Mononuclear cell (primary cell): ENCODE data around the gene NHERF2. TPM values are rescaled to one million over a fixed set of nuclear protein-coding genes. Genes with fewer than 3 reads are reported as not detected.

Experiments
- H3K27me3 ChIP-seq: 2 replicates; pipeline ENCODE4 v1.6.0; 2011; ENCODE audit warnings: low read length, control low read depth; ENCODE audit not compliant: insufficient read depth
- H3K4me1 ChIP-seq: 2 replicates; pipeline ENCODE4 v1.5.1; 2011; ENCODE audit warnings: mild to moderate bottlenecking, low read length, control low read depth; ENCODE audit not compliant: insufficient read depth
- H3K4me3 ChIP-seq: 2 replicates; pipeline ENCODE4 v1.5.1; 2011; ENCODE audit warnings: mild to moderate bottlenecking, low read length, moderate library complexity
- H3K9me3 ChIP-seq: 2 replicates; pipeline ENCODE4 v1.5.1; 2011; ENCODE audit warnings: low read depth, mild to moderate bottlenecking, control low read depth, low read length
- total RNA-seq: library from RNA; depleted of rRNA; stranded (reverse); fragments of >200 nt; gene quantifications from one replicate; pipeline ENCODE4 v1.2.3, GENCODE V29; 2012

The NHERF2 gene
- total RNA-seq, 1 donor: 0.84 TPM

DNA sequence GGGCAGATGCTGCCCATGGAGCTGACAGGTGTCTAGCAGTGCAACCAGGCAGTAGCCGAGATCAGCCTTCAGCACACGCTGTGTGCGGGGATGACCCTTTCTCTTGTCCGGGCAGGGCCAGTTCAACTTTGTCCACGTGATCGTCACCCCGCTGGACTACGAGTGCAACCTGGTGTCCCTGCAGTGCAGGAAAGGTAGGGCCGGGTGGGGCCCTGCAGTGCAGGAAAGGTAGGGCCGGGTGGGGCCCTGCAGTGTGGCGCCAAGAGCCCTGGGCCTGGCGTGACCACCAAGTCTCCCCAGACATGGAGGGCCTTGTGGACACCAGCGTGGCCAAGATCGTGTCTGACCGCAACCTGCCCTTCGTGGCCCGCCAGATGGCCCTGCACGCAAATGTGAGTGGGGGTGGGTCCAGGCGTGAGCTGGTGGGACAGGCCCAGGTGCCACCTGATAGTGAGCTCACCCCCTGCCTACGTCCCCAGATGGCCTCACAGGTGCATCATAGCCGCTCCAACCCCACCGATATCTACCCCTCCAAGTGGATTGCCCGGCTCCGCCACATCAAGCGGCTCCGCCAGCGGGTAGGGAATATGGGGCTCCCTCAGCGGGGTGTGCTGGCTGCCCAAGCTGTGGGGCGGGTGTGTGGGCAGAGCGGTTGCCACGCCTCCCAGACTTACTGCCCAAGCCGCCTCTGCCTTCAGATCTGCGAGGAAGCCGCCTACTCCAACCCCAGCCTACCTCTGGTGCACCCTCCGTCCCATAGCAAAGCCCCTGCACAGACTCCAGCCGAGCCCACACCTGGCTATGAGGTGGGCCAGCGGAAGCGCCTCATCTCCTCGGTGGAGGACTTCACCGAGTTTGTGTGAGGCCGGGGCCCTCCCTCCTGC lies 61.3 kb downstream of the NHERF2 start:
- no peaks in the 10 kb centered on the region for H3K27me3 ChIP-seq
- H3K4me1 ChIP-seq: no peaks in the 10 kb centered on the region
- H3K4me3 ChIP-seq: no peak overlapping the region
- no peaks in the 10 kb centered on the region for H3K9me3 ChIP-seq

Other genes starting within 250 kb of the NHERF2 start
- 40.0 TPM for gene SPSB3, start 244.3 kb upstream of the NHERF2 start, total RNA-seq
- gene NUBP2, start 243.9 kb upstream of the NHERF2 start, total RNA-seq: 26.2 TPM
- 0.63 TPM for gene IGFALS, start 233.2 kb upstream of the NHERF2 start, total RNA-seq
- gene HAGH, start 200.1 kb upstream of the NHERF2 start, total RNA-seq: 14.3 TPM
- 7.0 TPM for gene FAHD1, start 199.7 kb upstream of the NHERF2 start, total RNA-seq
- gene MEIOB, start 154.7 kb upstream of the NHERF2 start, total RNA-seq: not detected
- not detected for gene HS3ST6, start 108.5 kb upstream of the NHERF2 start, total RNA-seq
- gene MSRB1, start 83.7 kb upstream of the NHERF2 start, total RNA-seq: 5.8 TPM
- not detected for gene RPL3L, start 72.2 kb upstream of the NHERF2 start, total RNA-seq
- gene NDUFB10, start 67.4 kb upstream of the NHERF2 start, total RNA-seq: 57.1 TPM
- 2,256 TPM for gene RPS2, start 62.1 kb upstream of the NHERF2 start, total RNA-seq
- not detected for gene RNF151, start 60.0 kb upstream of the NHERF2 start, total RNA-seq
- 6.4 TPM for gene TBL3, start 54.8 kb upstream of the NHERF2 start, total RNA-seq
- gene NOXO1, start 45.4 kb upstream of the NHERF2 start, total RNA-seq: not detected
- 9.0 TPM for gene GFER, start 42.7 kb upstream of the NHERF2 start, total RNA-seq
- 2.9 TPM for gene SYNGR3, start 36.9 kb upstream of the NHERF2 start, total RNA-seq
- gene ZNF598, start 17.1 kb upstream of the NHERF2 start, total RNA-seq: 18.6 TPM
- not detected for gene NPW, start 7.1 kb upstream of the NHERF2 start, total RNA-seq
- gene NTHL1, start 20.9 kb downstream of the NHERF2 start, total RNA-seq: 3.1 TPM
- gene TSC2, start 21.1 kb downstream of the NHERF2 start, total RNA-seq: 28.3 TPM
- 49.6 TPM for gene PKD1, start 109.0 kb downstream of the NHERF2 start, total RNA-seq
- gene RAB26, start 121.7 kb downstream of the NHERF2 start, total RNA-seq: not detected
- 17.9 TPM for gene TRAF7, start 128.9 kb downstream of the NHERF2 start, total RNA-seq
- gene CASKIN1, start 169.7 kb downstream of the NHERF2 start, total RNA-seq: not detected
- gene MLST8, start 178.6 kb downstream of the NHERF2 start, total RNA-seq: 11.0 TPM
- gene BRICD5, start 184.0 kb downstream of the NHERF2 start, total RNA-seq: 0.84 TPM
- 9.8 TPM for gene PGP, start 187.9 kb downstream of the NHERF2 start, total RNA-seq
- gene E4F1, start 196.7 kb downstream of the NHERF2 start, total RNA-seq: 14.0 TPM
- gene DNASE1L2, start 209.5 kb downstream of the NHERF2 start, total RNA-seq: 0.21 TPM
- gene ECI1, start 224.7 kb downstream of the NHERF2 start, total RNA-seq: 10.5 TPM
- gene RNPS1, start 241.2 kb downstream of the NHERF2 start, total RNA-seq: 156 TPM